Hepatic stellate cell (primary cell): ENCODE results near the gene PPIL4.
"Not testable (repeated sequence)": the region's sequence is repeated elsewhere in the genome, so short reads cannot be mapped to it uniquely, and the experiment has no call there.

ENCODE experiments used
- DNase-seq: peaks from one replicate; pipeline ENCODE4 v3.0.0; 2011; ENCODE audit warnings: low spot score

PPIL4 gene

GRCh38 chr6:149529650-149530049 is 16.2 kb downstream of the PPIL4 start:
- no peak for DNase-seq

- no peak for DNase-seq
Observed at GRCh38 chr6:149515494-149515893, 30.3 kb downstream of the PPIL4 start.

- DNase-seq = no peak
Observed at GRCh38 chr6:149513915-149514314, 31.9 kb downstream of the PPIL4 start.

- DNase-seq = no peak
Observed at GRCh38 chr6:149510793-149511512, 34.9 kb downstream of the PPIL4 start.

GRCh38 chr6:149508485-149508884 is 37.4 kb downstream of the PPIL4 start:
- DNase-seq = no peak

GRCh38 chr6:149503872-149504271 is 42.0 kb downstream of the PPIL4 start:
- no peak for DNase-seq

- DNase-seq = no peak
Observed at GRCh38 chr6:149503276-149503675, 42.6 kb downstream of the PPIL4 start.

- no peak for DNase-seq
Observed at GRCh38 chr6:149501768-149502167, 44.1 kb downstream of the PPIL4 start.

- DNase-seq = no peak
Observed at GRCh38 chr6:149501201-149501600, 44.6 kb downstream of the PPIL4 start.

- no peak for DNase-seq
Observed at GRCh38 chr6:149500096-149500495, 45.7 kb downstream of the PPIL4 start.

- peak; percentile 29 for DNase-seq
Observed at GRCh38 chr6:149499066-149499465, 46.8 kb downstream of the PPIL4 start.

GRCh38 chr6:149497365-149497764 is 48.5 kb downstream of the PPIL4 start:
- no peak for DNase-seq

- not testable (repeated sequence) for DNase-seq
Observed at GRCh38 chr6:149496597-149496996, 49.2 kb downstream of the PPIL4 start.

GRCh38 chr6:149495349-149496016 is 50.4 kb downstream of the PPIL4 start:
- DNase-seq = not testable (repeated sequence)

GRCh38 chr6:149494810-149495209 is 51.0 kb downstream of the PPIL4 start:
- DNase-seq = not testable (repeated sequence)

- no peak for DNase-seq
Observed at GRCh38 chr6:149493761-149494320, 52.0 kb downstream of the PPIL4 start.

GRCh38 chr6:149492798-149493343 is 53.0 kb downstream of the PPIL4 start:
- DNase-seq = no peak

GRCh38 chr6:149489967-149490366 is 55.9 kb downstream of the PPIL4 start:
- no peak for DNase-seq

- DNase-seq = no peak
Observed at GRCh38 chr6:149488815-149489214, 57.0 kb downstream of the PPIL4 start.

GRCh38 chr6:149487316-149487715 is 58.5 kb downstream of the PPIL4 start:
- DNase-seq = no peak

- DNase-seq = no peak
Observed at GRCh38 chr6:149484733-149485700, 60.8 kb downstream of the PPIL4 start, which contains the start of gene ZC3H12D. Gene ZC3H12D, minus strand, starts transcription at chr6:149485014. Its CDS starts 10,471 bp downstream, at chr6:149474543.
